Bronchial epithelial cell (primary cell): Measurements from ENCODE around the gene MRPS18B. TPM values are rescaled to one million over a fixed set of nuclear protein-coding genes. Genes with fewer than 3 reads are reported as not detected.

ENCODE experiments used
- DNase-seq: peaks from one replicate; pipeline ENCODE4 v3.0.0-alpha.2; 2010; ENCODE audit warnings: low read depth
- FAIRE-seq: peaks from 2 replicates; lab custom pipeline; 2011; peaks lifted over from hg19 to GRCh38; lab: Jason Lieb, UNC
- H3K27me3 ChIP-seq: 2 replicates; pipeline ENCODE4 v1.5.1; 2011; ENCODE audit warnings: low read length; ENCODE audit not compliant: control insufficient read depth, insufficient read depth
- H3K36me3 ChIP-seq: 2 replicates; pipeline ENCODE4 v1.5.1; 2011; ENCODE audit warnings: low read length; ENCODE audit not compliant: control insufficient read depth, insufficient read depth
- H3K4me3 ChIP-seq: 2 replicates; pipeline ENCODE4 v1.5.1; 2011; ENCODE audit warnings: mild to moderate bottlenecking, low read depth, low read length, control low read depth
- CTCF ChIP-seq: IDR thresholded peaks from 2 replicates; pipeline ENCODE4 v1.5.1; 2011; ENCODE audit warnings: mild to moderate bottlenecking, moderate library complexity, low read length, control low read depth, inconsistent platforms; ENCODE audit not compliant: insufficient read depth, severe bottlenecking
- total RNA-seq: library from RNA; depleted of rRNA; stranded (reverse); fragments of >200 nt; gene quantifications from 2 replicates; pipeline ENCODE4 v1.2.1, GENCODE V29; 2014

MRPS18B gene
- total RNA-seq, 1 donor from 2014 or later, result 62.1 TPM

GRCh38 chr6:30672445-30673253 is 55.0 kb downstream of the MRPS18B start, which contains the start of gene DHX16:
TSS of gene DHX16 (minus strand) at chr6:30673006. CDS start at chr6:30672841, 165 bp downstream.
- no peaks in the 10 kb centered on the region for H3K27me3 ChIP-seq
- H3K36me3 ChIP-seq, result peaks cover 20% of the 10 kb centered on the region
- FAIRE-seq (no peak), DNase-seq (peak; percentile 95)
- peak within 1 kb of the TSS; percentile 81 for H3K4me3 ChIP-seq
- peak; percentile 82 for TF ChIP-seq CTCF

Other genes with a start within 250 kb of the MRPS18B start
- gene HLA-E, start 128.3 kb upstream of the MRPS18B start, total RNA-seq, result 215 and 232 TPM in 2 replicates
- gene GNL1, start 61.4 kb upstream of the MRPS18B start, total RNA-seq, result 21.9 and 35.2 TPM in 2 replicates
- 1.9 and 2.1 TPM in 2 replicates for gene PRR3, start 60.5 kb upstream of the MRPS18B start, total RNA-seq
- gene ABCF1, start 46.4 kb upstream of the MRPS18B start, total RNA-seq, result 31.9 and 35.1 TPM in 2 replicates
- gene PPP1R10, start 597 bp upstream of the MRPS18B start, total RNA-seq, result 10.5 and 18.3 TPM in 2 replicates
- 1.8 and 2.9 TPM in 2 replicates for gene ATAT1, start 9.0 kb downstream of the MRPS18B start, total RNA-seq
- 1.8 and 2.7 TPM in 2 replicates for gene C6orf136, start 29.3 kb downstream of the MRPS18B start, total RNA-seq
- gene DHX16, start 55.2 kb downstream of the MRPS18B start, total RNA-seq, result 38.4 and 44.3 TPM in 2 replicates
- 26.0 and 32.6 TPM in 2 replicates for gene PPP1R18, start 68.8 kb downstream of the MRPS18B start, total RNA-seq
- gene NRM, start 73.1 kb downstream of the MRPS18B start, total RNA-seq, result 0.26 and 0.51 TPM in 2 replicates
- gene MDC1, start 99.4 kb downstream of the MRPS18B start, total RNA-seq, result 2.4 and 2.7 TPM in 2 replicates
- gene TUBB, start 102.5 kb downstream of the MRPS18B start, total RNA-seq, result 131 and 136 TPM in 2 replicates
- gene FLOT1, start 124.8 kb downstream of the MRPS18B start, total RNA-seq, result 15.1 and 20.0 TPM in 2 replicates
- gene IER3, start 126.7 kb downstream of the MRPS18B start, total RNA-seq, result 186 and 279 TPM in 2 replicates